ENCODE measurements around the gene NUP214.

DNA sequence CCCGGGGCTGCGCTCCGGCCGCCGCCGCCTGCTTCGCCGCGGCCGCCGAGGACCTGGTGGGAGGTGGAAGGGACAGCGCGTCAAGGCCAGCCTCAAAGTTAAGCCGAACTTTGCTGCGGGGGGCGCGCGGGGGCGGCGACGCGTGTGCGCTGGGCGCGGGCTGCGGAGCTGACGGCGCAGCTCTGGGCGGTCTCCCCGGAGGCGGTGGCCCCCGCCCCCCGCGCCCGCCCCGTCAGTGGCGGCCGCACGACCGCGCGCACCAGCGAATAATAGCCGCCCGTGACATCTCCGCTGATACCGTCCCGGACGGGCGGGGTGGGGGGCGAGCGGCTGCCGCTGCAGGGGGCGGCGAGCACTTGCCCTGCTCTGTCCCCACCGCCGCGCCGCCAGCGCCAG is 151.5 kb downstream of the NUP214 start:
- TF ChIP-seq POLR2A (IDR thresholded peaks at IDR 0.05) (no peak), CTCF (IDR thresholded peaks at IDR 0.05) (no peak), EP300 (IDR thresholded peaks at IDR 0.05) (no peak)
